BLaER1 (cell line): ENCODE measurements around the gene SHC2.

Experiments used
- H3K27ac ChIP-seq: shearing (Covaris generic); formaldehyde crosslinking; 2 replicates; pipeline ENCODE4 v1.8.1; 2022
- H3K27me3 ChIP-seq: shearing (Covaris generic); formaldehyde crosslinking; 2 replicates; pipeline ENCODE4 v1.8.1; 2022
- H3K36me3 ChIP-seq: shearing (Covaris generic); formaldehyde crosslinking; 2 replicates; pipeline ENCODE4 v1.8.1; 2022
- H3K4me1 ChIP-seq: shearing (Covaris generic); formaldehyde crosslinking; 2 replicates; pipeline ENCODE4 v1.8.1; 2022
- H3K4me2 ChIP-seq: shearing (Covaris generic); formaldehyde crosslinking; 2 replicates; pipeline ENCODE4 v1.8.1; 2022
- H3K4me3 ChIP-seq: shearing (Covaris generic); formaldehyde crosslinking; 2 replicates; pipeline ENCODE4 v1.8.1; 2022
- H3K9ac ChIP-seq: shearing (Covaris generic); formaldehyde crosslinking; 2 replicates; pipeline ENCODE4 v1.8.1; 2022
- H3K9me3 ChIP-seq: shearing (Covaris generic); formaldehyde crosslinking; 2 replicates; pipeline ENCODE4 v1.8.1; 2022
- H4K20me1 ChIP-seq: shearing (Covaris generic); formaldehyde crosslinking; 2 replicates; pipeline ENCODE4 v1.8.1; 2022
- Cebpa-rat ChIP-seq: shearing (Covaris generic); IDR thresholded peaks from 2 replicates; pipeline ENCODE4 v1.8.1; 2022

The SHC2 gene

DNA sequence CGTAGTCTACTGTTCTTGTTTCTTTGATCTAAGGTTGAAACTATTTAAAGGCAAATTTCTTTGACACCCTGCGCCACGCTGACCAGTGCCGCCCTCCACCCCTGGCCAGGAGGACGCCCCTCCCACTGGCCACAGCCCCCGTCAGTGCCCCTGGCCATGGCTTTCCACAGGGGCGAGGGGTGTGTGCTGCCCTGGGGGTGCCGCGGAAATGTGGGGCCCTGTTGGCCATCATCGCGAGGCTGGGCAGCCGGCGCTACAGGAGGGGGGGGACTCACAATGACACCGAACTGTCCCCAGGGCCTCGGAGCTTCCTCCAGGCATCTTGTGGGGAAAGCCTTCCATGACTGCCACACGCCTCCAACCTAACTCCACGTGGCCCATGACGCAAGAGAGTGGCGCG lies 10.9 kb downstream of the SHC2 start:
- Histone ChIP-seq H3K4me3 (no peak overlapping the region), H3K36me3 (no peaks in the 10 kb centered on the region), H4K20me1 (no peaks in the 10 kb centered on the region), H3K9me3 (peaks cover 44% of the 10 kb centered on the region), H3K4me2 (no peak overlapping the region), H3K9ac (no peak overlapping the region), H3K27ac (no peak overlapping the region), H3K27me3 (no peaks in the 10 kb centered on the region), H3K4me1 (0 out of 2 replicates have a peak, but pooled peaks cover 7% of the 10 kb centered on the region)
- no peak for TF ChIP-seq Cebpa-rat

DNA sequence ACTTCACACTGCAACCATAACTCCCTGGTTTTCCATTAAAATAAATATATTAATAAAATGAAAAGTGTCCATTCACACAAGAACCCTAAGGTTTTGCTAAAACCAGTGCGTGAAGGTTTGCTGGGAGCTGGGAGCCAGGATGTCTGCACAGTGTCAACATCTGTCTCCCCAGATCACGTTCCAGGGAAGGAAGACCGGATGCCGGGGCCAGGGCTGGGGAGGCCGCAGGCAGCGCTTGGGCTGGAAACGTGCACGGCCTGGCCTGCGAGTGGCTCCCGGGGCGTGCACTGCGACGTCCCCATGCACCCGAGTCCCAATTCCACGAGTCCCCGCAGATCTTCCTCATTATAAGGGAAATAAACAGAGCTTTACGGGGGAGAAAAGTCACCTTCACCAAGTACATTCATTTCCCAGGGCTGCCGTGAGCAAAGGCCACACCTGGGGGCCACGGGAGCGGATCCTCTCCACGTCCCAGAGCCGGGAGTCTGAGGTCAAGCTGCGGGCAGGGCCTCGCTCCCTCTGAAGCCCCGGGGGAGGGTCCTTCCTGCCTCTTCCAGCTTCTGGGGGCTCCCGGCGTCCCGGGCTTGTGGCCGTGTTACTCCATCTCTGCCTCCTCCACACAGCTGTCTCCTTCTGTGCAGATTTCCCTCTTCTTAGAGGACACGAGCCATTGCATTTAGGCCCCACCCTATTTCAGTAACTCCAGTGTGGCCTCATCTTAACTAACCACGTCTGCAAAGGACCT lies 12.8 kb downstream of the SHC2 start:
- no peak overlapping the region for H3K27ac ChIP-seq
- no peaks in the 10 kb centered on the region for H3K27me3 ChIP-seq
- H4K20me1 ChIP-seq, result no peaks in the 10 kb centered on the region
- peaks cover 30% of the 10 kb centered on the region for H3K9me3 ChIP-seq
- H3K4me1 ChIP-seq, result 0 out of 2 replicates have a peak, but pooled peaks cover 7% of the 10 kb centered on the region
- no peaks in the 10 kb centered on the region for H3K36me3 ChIP-seq
- peak overlapping the region; percentile 31 for H3K4me2 ChIP-seq
- no peak overlapping the region for H3K9ac ChIP-seq
- no peak for TF ChIP-seq Cebpa-rat
- H3K4me3 ChIP-seq, result no peak overlapping the region

DNA sequence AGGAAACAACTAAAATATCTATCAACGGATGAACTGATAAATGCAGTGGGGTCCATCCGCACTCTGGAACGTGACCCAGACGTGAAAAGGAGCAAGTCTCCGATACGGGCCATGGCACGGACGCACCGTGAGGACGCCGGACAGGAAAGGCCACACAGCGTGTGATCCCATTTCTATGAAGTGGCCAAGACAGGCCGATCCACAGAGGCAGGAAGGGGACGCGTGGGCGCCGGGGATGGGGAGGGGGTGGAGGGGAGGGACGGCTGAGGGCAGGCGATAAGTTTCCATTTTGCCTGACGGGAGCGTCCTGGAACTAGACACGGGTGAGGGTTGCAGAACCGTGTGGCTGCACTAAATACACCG lies 13.8 kb downstream of the SHC2 start:
- H3K36me3 ChIP-seq, result no peaks in the 10 kb centered on the region
- H3K27ac ChIP-seq, result no peak overlapping the region
- H3K27me3 ChIP-seq, result no peaks in the 10 kb centered on the region
- TF ChIP-seq Cebpa-rat, result no peak
- H3K4me2 ChIP-seq, result no peak overlapping the region
- no peak overlapping the region for H3K9ac ChIP-seq
- H4K20me1 ChIP-seq, result no peaks in the 10 kb centered on the region
- peaks cover 22% of the 10 kb centered on the region for H3K9me3 ChIP-seq
- no peak overlapping the region for H3K4me3 ChIP-seq
- H3K4me1 ChIP-seq, result 0 out of 2 replicates have a peak, but pooled peaks cover 7% of the 10 kb centered on the region

DNA sequence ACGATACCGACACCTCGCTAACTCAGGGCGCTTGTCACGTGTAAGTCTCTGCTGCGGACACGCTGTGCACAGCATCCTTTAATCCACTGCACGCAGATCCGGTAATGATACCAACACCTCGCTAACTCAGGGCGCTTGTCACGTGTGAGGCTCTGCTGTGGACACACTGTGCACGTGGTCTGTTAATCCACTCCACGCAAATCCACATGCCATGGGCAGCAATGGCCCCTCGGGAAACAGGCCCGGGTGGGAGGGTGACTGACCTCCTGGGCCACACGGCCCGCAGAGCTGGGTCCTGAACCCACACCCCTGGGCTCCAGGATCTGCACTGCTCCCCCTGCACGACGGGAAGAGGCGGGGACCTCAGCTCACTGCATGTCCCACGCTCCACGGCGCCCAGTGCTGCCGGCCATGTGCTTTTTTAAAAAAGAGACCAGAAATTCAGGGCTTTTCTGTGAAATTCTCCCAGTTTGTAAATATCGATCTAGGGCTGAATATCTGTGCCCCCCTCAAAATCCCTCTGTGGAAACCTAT lies 16.1 kb downstream of the SHC2 start:
- H3K9ac ChIP-seq, result no peak overlapping the region
- no peaks in the 10 kb centered on the region for H3K27me3 ChIP-seq
- no peak for TF ChIP-seq Cebpa-rat
- H3K4me3 ChIP-seq, result no peak overlapping the region
- H3K36me3 ChIP-seq, result no peaks in the 10 kb centered on the region
- H3K27ac ChIP-seq, result no peak overlapping the region
- no peaks in the 10 kb centered on the region for H3K9me3 ChIP-seq
- no peaks in the 10 kb centered on the region for H4K20me1 ChIP-seq
- H3K4me2 ChIP-seq, result no peak overlapping the region
- H3K4me1 ChIP-seq, result peaks cover 15% of the 10 kb centered on the region; the same call in 1 of the 2 replicates

DNA sequence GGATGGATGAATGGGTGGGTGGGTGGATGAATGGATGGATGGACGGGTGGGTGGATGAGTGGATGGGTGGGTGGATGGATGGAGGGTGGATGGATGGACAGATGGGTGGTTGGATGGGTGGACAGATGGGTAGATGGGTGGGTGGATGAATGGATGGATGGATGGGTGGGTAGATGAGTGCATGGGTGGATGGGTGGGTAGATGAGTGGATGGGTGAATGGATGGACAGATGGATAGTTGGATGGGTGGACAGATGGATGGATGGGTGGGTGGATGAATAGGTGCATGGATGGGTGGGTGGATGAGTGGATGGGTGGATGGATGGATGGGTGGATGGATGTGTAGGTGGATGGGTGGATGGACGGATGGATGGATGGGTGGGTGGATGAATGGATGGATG lies 17.8 kb downstream of the SHC2 start:
- H3K9ac ChIP-seq, result no peak overlapping the region
- H3K27ac ChIP-seq, result no peak overlapping the region
- H4K20me1 ChIP-seq, result no peaks in the 10 kb centered on the region
- H3K4me1 ChIP-seq, result peaks cover 10% of the 10 kb centered on the region; the same call in 1 of the 2 replicates
- no peak for TF ChIP-seq Cebpa-rat
- no peaks in the 10 kb centered on the region for H3K9me3 ChIP-seq
- H3K4me3 ChIP-seq, result no peak overlapping the region
- H3K4me2 ChIP-seq, result no peak overlapping the region
- H3K36me3 ChIP-seq, result no peaks in the 10 kb centered on the region
- no peaks in the 10 kb centered on the region for H3K27me3 ChIP-seq

DNA sequence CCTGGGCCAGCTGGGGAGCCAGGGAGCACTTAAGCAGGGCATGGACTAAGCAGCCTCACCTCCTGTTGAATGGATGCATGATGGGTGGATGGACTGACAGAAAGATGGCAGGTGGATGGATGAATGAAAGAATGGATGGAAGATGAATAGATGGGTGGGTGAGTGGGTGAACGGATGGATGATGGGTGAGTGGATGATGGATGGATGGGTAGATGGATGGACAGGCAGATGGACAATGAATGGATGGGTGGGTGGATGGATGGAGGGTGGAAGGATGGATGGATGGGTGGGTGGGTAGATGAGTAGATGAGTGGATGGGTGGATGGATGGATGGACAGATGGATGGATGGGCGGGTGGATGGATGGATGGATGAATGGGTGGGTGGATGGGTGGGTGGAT lies 18.7 kb downstream of the SHC2 start:
- Histone ChIP-seq H3K27ac (no peak overlapping the region), H3K36me3 (no peaks in the 10 kb centered on the region), H3K4me1 (peaks cover 7% of the 10 kb centered on the region; the same call in 1 of the 2 replicates), H3K9ac (no peak overlapping the region), H4K20me1 (no peaks in the 10 kb centered on the region), H3K4me2 (no peak overlapping the region), H3K27me3 (no peaks in the 10 kb centered on the region), H3K4me3 (no peak overlapping the region), H3K9me3 (no peaks in the 10 kb centered on the region)
- no peak for TF ChIP-seq Cebpa-rat

DNA sequence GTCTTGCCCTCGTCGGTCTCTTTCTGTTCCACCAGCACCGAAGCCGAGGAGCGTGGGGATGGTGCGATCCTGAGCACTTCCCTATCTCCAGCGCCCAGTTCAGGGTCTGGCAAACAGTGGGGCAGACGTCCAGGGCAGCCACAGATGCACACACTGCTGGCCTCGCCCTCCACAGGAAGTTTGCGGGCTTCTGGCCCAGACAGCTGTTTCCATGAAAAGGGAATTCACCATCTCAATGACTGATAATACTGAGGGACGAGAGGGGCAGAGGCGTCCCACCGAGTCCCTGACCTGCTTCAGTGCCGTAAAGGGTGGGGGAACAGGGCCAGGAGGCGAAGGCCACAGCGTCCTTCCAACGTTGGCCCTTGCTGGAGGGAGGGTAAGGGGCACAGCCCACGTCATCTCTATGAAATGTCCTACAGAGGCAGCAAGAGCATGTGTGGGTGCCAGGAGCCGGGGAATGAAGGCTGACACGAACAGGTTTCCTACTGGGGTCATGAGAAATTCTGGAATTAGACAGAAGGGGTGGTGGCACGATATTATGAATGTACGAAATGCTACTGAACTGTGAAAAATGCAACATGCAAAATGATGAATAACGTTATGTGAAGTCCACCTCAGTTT lies 19.5 kb downstream of the SHC2 start:
- Histone ChIP-seq H3K4me3 (no peak overlapping the region), H3K4me1 (peaks cover 7% of the 10 kb centered on the region; the same call in 1 of the 2 replicates), H3K36me3 (no peaks in the 10 kb centered on the region), H3K27ac (no peak overlapping the region), H4K20me1 (no peaks in the 10 kb centered on the region), H3K9ac (no peak overlapping the region), H3K9me3 (no peaks in the 10 kb centered on the region), H3K27me3 (no peaks in the 10 kb centered on the region), H3K4me2 (peak overlapping the region; percentile 33; the same call in 1 of the 2 replicates)
- TF ChIP-seq Cebpa-rat, result no peak

DNA sequence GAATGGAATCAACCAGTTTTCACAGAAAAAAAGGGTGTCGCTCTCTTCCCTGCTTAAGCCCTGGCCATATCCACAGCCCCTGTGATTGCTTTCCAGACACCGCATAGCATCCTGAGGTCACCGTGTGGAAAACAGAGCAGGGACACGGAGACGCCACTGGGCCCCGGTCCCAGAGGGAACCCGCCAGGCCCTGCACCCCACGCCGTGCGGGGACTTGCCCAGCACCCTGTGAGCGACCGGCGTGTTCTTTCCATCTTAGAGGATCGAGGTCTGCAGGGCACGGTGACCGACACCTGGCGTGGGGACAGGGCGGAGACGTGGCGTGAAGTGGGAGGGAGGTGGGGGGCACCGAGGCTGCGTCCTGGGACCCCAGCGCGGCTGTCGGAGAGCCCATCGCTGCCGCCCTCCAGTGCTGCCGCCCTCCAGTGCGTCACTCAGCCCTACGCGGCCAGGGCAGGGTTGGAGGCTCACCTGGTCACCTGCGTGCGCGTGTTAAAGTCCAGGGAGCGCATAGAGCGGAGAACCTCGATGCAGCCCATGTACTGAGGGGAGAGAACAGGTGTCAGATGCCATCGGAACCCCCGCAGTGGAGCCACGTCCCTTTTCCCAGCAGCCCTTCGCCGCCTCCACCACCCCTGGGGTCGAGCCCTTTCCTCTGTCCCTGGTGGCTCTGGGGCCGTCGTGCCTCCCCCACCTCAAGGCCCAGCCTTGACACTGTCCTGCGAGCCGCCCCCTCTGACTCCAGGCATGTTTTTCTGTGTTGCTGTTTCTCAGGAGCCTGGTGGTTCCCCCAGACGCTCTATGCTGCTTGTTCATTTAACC lies 20.2 kb downstream of the SHC2 start:
- Histone ChIP-seq H3K27ac (no peak overlapping the region), H3K4me3 (no peak overlapping the region), H3K9ac (no peak overlapping the region), H3K4me1 (peaks cover 7% of the 10 kb centered on the region; the same call in 1 of the 2 replicates), H3K4me2 (peak overlapping the region; percentile 33; the same call in 1 of the 2 replicates), H3K9me3 (no peaks in the 10 kb centered on the region), H4K20me1 (no peaks in the 10 kb centered on the region), H3K36me3 (no peaks in the 10 kb centered on the region), H3K27me3 (no peaks in the 10 kb centered on the region)
- no peak for TF ChIP-seq Cebpa-rat

DNA sequence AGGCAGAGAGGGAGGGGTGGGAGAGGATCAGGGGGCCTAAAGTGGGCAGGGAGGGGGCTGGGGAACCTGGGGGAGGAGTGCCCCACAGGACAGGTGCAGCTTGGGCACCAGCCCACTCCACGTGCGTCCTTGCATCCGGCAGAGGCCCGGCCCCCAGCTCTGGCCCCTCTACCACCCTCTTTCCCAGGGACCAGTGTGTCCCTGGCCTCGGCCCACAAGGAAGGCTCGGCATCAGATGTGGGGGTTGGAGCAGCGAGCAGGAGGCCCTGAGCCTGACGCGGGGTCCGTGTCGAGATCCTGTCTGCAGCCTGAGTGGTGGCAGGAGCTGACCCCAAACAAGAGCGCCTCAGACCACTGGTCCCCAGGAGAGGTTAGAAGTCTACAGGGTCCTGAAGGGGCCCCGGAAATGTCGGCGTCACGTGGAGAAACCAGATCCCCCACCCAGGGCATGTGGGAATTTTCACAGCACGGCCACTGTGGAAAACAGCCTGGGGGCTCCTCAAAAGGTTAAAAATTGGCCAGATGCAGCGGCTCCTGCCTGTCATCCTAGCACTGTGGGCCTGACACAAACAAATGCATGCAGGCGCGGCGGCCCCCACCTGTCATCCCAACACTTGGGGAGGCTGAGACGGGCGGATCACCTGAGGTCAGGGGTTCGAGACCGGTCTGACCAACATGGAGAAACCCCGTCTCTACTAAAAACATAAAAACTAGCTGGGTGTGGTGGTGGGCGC lies 21.5 kb downstream of the SHC2 start:
- Histone ChIP-seq H4K20me1 (no peaks in the 10 kb centered on the region), H3K9me3 (no peaks in the 10 kb centered on the region), H3K27me3 (no peaks in the 10 kb centered on the region), H3K4me2 (no peak overlapping the region), H3K27ac (no peak overlapping the region), H3K36me3 (no peaks in the 10 kb centered on the region), H3K9ac (no peak overlapping the region), H3K4me3 (no peak overlapping the region), H3K4me1 (peaks cover 7% of the 10 kb centered on the region; the same call in 1 of the 2 replicates)
- no peak for TF ChIP-seq Cebpa-rat
